LNCaP clone FGC (cell line): ENCODE measurements around the gene CAD.
"Not testable (repeated sequence)": the region's sequence is repeated elsewhere in the genome, so short reads cannot be mapped to it uniquely, and the experiment has no call there.

Experiments
- DNase-seq: peaks from one replicate; pipeline ENCODE4 v3.0.0-alpha.2; 2011; ENCODE audit warnings: low read depth
- H3K4me3 ChIP-seq: 2 replicates; pipeline ENCODE4 v1.5.1; 2011; ENCODE audit warnings: mild to moderate bottlenecking, low read depth, low read length, control low read depth
- TF ChIP-seq, protein P1 (sequence below): IDR thresholded peaks from 2 replicates; pipeline ENCODE4 v1.5.1; 2012; ENCODE audit warnings: mild to moderate bottlenecking; ENCODE audit not compliant: control insufficient read depth, insufficient read depth; ENCODE audit errors: extremely low read depth

CAD gene

DNA sequence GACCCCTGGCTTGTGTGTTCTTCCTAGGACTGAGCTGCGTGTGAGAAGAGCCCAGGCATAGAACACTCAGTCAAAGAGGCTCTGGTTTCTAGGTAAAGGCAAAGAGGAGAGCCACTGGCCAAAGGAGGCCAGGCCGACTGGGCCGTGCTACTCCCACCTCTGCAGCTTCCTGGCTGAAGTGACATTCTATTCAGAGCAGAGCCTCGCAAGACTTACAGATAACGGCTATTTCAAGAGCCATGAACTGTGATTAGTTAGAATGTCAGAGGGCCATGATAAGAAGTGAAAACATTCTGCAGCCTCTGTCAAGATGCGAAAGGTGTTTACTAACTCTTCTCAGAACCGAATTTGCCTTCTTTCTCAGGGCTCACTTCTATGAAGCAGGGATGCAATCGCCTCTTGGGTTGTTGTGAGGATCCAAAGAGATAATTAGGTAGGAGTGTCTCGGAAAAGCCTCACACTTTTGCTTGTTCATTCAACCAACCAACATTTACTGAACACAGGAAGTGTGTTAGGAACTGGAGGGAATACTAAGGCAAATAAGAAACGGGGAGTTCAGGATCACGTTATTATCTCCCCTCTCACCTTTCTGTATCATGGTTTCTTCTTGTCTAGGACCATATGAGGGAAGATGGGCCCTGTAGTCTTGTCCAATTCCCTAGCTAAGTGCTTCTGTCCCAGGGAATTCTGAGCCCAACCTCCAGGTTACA lies 54.6 kb downstream of the CAD start:
- H3K4me3 ChIP-seq: no peak overlapping the region
- no peak for DNase-seq
- TF ChIP-seq, protein P1, sequence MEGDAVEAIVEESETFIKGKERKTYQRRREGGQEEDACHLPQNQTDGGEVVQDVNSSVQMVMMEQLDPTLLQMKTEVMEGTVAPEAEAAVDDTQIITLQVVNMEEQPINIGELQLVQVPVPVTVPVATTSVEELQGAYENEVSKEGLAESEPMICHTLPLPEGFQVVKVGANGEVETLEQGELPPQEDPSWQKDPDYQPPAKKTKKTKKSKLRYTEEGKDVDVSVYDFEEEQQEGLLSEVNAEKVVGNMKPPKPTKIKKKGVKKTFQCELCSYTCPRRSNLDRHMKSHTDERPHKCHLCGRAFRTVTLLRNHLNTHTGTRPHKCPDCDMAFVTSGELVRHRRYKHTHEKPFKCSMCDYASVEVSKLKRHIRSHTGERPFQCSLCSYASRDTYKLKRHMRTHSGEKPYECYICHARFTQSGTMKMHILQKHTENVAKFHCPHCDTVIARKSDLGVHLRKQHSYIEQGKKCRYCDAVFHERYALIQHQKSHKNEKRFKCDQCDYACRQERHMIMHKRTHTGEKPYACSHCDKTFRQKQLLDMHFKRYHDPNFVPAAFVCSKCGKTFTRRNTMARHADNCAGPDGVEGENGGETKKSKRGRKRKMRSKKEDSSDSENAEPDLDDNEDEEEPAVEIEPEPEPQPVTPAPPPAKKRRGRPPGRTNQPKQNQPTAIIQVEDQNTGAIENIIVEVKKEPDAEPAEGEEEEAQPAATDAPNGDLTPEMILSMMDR: no peak

DNA sequence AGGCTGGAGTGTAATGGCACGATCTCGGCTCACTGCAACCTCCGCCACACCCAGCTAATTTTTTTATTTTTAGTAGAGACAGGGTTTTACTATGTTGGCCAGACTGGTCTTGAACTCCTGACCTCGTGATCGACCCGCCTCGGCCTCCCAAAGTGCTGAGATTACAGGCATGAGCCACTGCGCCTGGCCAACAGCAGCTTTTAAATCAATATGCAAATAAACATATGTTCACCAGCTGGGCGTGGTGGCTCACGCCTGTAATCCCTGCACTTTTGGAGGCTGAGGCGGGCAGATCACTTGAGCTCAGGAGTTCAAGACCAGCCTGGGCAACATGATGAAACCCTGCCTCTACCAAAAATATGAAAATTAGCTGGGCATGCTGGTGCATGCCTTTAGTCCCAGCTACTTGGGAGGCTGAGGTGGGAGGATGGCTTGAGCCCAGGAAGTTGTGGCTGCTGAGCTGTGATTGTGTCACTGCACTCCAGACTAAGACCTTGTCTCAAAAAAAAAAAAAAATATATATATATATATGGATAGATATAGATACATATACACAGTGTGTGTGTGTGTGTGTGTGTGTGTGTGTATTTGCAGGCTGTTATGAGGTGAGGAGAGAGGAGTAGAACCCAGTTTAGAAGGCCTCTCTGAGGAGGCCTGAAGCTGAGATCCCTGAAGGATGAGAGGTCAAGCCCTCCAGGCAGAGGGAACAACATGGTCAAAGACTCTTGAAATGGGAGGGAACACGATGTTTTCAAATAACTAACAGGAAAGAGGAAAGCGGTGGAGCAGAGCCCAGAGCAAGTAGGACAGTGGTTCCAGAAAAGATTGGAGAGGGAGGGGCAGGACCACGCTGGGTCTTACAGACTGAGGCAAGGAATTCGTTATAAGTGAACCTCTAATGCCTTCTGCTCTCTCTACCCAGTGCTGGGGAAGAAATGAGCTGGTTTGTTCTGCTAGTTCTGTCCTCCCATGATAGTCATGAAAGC lies 55.7 kb downstream of the CAD start:
- not testable (repeated sequence) for DNase-seq, H3K4me3 ChIP-seq

DNA sequence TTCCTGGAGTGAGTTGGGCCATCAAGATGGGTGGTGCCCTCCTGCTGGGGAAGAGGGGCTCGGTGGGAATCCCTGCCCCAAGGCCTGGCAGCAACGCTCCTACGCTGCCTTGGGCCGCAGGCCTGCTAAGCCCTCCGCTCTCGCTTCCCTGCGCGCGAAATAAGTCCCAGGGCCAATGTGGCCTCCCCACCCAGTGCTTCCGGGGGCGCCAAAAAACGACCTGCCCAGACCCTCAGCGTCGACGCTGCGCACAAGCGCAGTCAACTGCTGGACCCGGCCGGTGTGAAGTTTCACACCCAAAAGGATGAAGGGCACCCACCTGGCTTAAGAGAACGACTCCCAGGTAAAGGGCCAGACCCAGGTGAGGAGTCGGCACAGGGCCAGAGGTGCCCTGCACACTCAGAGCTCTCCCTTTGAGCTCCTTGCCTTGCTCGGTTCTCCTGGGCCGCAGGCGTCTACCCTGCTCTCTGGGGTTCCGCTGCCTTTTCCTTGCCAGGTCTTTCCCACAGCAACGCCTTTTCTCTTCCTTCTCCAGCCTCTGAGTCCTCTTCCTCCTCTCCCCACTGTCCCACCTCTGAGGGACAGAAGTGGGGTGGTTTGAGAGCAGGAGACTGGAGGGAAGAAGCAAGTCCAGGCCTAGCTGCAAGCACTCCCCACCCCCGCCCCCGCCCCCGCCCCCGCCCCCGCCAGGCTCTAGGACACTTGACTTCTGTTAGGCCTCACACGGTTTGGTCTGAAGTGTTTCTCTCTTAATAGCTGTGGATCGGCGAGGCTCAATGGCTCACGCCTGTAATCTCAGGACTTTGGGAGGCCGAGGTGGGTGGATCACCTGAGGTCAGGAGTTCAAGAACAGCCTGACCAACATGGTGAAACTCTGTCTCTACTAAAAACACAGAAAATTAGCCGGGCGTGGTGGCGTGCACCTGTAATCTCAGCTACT lies 58.3 kb downstream of the CAD start, which contains the start of gene DNAJC5G:
Gene DNAJC5G, plus strand, starts transcription at position 223 of the 940 bp plus-strand sequence. CDS start 1,296 bp downstream, outside the sequence.
- no peak within 1 kb of the TSS for H3K4me3 ChIP-seq
- DNase-seq: no peak
- TF ChIP-seq, protein P1: no peak

DNA sequence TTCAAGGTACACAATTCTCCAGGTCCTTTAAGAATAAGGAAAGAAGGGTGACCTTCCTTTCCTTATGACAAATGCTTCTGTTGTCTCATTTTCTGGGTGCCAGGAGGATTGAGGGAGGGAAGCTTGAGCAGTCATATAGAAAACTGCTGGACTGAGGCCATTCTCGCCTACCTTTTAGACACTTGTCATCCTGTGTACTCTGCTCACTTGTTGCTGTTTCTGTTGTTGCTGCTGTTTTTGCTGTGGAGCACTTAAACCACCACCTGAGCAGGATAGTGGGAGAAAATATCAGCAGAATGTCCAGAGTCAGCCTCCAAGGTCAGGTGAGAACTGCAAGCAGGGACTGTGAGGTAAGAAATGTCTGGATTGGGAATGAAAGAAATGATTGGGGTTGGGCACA lies 60.8 kb downstream of the CAD start:
- no peak overlapping the region for H3K4me3 ChIP-seq
- DNase-seq: no peak
- TF ChIP-seq, protein P1: no peak

DNA sequence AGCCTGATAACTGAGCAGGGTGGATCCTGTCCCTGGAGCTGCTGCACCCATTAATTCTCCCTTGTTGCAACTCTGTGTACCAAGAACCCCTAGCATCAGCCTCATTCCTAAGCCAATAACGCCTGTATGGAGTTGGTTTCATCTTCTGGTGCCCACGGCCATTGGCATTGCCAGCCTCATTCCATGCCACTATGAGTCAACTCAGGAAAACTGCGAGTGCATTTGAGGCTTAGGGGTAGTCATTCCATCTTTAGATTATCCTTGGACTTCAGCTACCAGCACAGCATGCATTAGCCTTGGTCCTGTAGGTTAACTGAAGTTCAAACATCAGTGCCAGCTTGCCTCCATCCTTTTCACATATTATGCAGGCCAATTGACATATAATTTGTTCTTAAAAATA lies 63.7 kb downstream of the CAD start:
- TF ChIP-seq, protein P1: no peak

DNA sequence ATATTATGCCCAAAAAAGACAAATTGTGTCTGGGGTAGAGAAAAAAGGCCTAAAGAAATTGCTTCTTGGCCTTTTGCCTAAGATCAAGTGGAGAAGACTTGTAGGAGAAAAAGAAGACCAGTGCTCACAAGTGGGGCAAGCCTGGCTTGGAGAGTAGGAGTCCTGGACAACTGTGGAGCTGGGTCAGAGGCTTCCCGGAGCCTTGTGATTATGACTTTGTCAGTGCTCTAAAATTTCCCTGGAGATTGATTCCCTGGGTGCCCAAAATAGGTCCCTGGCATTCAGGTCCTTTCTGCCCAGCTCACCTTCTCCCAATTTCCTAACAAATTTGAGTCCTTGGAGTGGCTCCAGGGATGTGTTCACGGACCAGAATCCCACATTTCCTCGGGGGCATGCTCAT lies 64.3 kb downstream of the CAD start:
- H3K4me3 ChIP-seq: no peak overlapping the region
- TF ChIP-seq, protein P1: no peak
- no peak for DNase-seq

More for the DNA sequence above, 63.7 kb downstream of the CAD start:
- DNase-seq: no peak
- no peak overlapping the region for H3K4me3 ChIP-seq
